Measurements from ENCODE around the gene MROH7.

The MROH7 gene

DNA sequence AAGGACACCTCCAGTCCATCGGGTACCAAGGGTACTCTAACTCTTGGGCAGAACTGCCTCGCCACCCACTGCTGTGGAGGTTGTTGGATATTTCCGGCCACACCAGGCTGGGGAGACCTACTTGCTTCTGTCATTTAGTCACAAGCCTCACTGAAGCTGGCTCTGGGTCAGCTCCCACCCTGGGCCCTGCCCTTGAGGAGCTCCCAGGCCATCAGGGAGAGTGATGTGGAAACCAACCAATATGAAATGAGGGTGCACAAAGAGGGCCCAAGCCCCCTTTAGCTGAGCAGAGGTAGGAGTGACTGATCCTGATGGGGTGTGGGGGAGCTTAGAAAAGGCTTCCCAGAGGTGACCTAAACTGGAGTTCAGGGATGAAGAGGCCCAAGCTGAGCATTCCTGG is 103.1 kb downstream of the MROH7 start:
- no peak for DNase-seq

DNA sequence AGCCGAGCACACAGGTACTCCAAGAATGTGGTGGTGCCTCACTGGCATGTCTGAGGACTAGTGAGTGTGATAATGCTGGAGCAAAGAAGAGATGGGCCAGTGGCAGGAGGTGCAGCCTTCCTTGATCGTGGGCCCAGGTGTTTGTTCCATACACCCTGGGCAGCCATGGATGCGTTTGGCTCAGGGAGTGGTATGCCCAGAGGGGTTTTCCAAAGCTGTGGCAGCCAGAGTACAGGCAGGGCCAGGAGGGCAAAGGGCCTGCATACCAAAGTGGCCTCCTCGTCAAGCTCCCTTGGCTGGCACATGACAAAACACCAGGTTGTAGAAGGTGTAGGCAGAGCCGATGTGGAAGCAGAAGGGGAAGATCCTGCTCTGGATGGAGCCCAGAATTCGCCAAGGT is 103.7 kb downstream of the MROH7 start:
- no peak for DNase-seq

DNA sequence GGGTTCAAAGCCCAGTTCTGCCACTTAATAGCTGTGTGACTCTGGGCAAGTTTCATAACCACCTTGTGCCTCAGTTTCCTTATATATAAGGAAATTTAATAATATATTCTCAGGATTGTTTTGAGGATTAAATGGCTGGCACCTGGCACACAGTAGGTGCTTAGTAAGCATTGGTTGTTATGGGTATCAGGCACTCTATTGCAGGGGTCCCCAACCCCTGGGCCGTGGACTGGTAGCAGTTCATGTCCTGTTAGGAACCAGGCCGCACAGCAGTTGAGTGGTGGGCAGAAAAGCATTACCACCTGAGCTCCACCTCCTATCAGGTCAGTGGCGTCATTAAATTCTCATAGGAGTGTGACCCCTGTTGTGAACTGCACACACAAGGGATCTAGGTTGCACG is 104.3 kb downstream of the MROH7 start:
- DNase-seq = no peak

DNA sequence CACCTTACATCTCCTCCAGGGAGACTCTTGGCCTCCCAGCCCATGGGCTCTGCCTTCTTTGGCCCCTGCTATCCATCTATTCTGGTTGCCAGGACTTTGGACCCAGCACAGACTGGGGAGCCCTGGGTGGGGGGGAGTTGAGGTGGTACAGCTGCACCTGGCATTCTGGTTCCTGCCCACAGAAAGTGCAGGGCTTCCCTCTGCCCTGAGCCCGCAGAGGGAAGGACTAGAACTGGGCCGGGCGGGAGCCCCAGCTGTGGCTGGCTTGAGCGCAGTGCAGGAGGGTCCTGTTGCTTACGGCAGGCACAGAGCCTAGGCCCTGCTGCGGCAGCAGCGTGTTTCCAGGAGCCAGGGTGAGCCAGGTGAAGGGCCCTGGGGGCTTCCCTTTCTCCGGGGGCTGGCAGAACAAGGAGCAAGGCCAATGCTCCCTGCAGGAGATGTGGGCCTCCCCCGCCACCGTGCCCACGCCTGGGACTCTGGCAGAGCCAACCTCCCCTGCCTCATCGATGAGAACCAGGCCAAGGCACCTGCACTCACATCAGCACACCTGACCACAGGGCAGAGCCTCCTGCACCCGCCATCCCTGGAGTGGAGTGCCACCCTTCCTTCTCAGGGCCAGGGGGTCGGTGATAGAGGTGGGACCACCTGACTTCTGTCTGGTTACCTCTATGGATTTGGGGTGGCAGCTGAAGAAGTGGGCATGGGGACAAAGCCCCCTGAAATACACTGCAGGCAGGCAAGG is 106.7 kb downstream of the MROH7 start:
- no peak for DNase-seq

DNA sequence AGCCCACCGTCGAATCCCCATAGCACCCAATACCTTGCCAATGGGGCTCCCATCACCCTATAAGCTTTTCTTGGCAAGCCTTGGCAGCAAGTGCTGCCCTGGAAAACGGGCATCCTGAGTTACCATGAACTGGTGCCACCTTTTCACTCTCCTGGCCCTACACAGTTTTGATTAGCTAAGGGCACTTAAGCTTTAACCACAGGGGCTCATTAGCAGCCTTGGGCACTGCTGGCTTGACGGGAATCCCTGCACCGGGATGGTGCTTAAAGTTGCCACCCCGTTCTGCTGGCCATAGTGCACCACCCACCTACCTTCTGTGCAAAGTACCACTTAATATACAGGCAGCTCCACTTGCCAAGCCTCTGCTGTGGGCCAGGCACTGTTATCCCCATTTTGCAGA is 109.0 kb downstream of the MROH7 start:
- no peak for DNase-seq

DNA sequence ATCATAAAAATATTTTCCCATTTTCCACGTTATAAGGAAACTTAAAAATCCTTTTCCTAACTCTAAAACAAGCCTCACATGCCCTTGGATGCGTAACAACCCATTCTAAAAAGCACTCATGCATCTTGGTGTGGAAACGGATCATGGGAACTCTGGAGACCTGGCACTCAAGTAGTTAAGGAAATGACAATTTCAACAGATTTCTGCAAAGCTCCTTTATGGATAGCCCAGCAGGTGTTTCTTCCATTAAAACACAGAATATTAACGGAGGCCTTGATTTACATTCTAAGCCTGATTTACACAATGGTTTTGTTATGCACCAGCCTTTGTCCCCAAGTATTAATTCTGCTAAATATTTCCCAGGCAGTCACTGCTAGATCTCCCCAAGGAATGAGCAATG is 109.8 kb downstream of the MROH7 start:
- DNase-seq = no peak

DNA sequence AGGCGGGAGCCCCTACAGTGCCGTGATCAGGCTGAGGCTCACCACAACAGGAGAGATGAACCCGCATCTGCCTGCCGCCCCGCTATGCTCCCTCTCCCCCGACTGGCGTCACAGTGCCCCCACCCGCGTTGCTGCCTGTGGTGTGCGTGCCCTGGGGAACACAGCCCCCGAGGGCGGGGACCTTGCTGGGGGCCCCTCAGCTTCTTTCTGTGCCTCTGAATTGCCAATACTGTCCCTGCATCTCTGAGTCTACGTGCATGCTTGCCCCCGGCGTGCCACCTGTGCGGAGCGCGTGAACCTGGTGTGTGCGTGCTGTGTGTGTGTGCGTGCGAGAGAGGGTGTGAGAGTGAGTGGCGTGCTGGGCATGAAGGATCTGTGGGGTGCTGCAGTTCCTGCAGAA is 112.5 kb downstream of the MROH7 start:
- no peak for DNase-seq

DNA sequence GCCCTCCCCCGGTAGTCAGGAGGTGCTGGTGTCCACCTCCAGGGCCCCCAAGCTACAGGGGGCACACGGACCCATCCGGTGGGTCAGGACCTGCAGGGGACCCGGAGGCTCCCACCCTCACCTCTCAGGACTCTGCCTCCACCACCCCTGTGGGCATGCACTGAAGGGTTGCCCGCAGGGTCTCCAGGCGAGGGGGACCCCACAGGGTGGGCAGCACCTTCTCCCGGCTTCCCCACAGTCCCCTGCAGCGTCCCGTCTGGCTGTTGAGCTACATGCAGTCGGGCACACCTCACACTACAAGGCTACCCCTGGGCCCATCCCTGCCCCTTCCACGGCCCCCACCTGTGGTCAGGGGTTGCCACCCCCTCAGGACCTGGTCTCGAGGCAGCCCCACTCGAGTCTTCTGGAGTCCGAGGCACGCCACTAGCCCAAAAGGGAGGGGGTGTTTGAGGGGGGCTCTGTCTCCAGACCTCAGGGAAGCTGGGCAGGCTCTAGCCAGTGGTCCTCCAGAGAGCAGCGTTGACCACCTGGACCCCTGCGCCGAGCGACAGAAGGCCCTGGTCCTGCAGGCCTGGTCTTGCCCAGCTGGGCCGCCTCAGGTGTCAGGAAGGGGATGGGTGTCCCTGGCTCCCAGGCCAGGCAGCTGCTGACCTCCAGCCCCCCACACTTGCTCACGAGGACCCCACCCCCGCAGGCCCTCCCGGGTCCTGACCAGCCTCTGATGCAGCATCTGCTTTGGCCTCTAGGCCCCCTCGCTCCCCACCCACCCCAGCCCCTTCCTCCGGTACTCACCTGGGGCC is 113.1 kb downstream of the MROH7 start:
- DNase-seq = no peak

DNA sequence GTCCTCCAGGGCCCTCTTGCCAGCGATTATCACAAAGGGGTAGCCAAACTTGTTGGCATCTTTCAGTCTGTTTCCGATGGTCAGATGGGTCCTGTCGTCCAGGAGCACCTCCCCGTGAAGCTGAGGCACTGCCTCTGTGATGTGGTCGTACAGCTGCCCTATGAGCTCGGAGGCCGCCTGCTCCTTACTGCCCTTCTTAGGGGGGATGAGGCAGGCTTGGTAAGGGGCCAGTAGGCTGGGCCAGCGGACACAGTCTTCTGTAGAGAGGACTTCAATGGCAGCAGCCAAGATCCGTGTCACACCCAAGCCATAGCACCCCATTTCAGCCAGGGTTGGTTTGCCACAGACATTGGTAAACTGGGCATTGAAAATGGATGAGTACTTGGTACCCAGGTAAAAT is 116.2 kb downstream of the MROH7 start:
- no peak for DNase-seq

DNA sequence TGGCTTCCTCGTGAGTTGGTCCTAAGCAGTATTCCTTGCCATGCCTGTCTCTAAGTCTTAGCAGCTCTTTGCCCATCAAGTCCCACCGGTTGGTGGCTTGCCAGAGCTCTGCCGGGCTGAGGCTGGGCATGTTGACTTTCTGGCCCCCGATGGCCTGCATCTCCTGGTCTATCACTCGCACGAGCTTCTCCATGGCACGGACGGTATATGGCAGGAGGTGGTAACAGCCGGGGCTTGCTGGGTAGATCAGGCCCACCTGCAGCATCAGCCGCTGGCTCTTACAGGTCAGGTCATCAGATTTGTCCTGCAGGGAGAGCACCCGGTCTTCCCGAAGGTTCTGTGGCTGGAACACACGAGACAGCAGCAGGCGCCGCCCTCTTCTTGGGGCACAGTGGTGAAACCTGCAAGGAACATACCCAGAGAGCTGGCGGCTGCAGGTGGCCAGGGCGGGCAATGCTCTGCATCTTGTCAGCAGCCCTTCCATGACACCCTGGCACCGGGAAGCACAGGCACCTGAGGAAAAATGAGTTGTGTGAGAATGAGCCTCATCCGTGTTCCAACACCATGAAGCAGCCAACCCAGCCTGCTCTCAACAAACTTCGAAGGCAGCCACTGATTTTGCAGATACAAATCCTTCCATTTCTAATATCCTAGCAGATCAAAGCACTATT is 117.2 kb downstream of the MROH7 start:
- no peak for DNase-seq
